HG03135 (cell line): Measurements from ENCODE around the gene FARP1.
A peak's percentile ranks its signal among the peaks of the same experiment; 100 is the strongest.

Experiments used
- ATAC-seq: cut with Tn5 transposase; IDR thresholded peaks from one replicate; pipeline ENCODE4 v1.9.1; 2021; ENCODE audit warnings: mild to moderate bottlenecking, moderate library complexity; ENCODE audit not compliant: unreplicated experiment

Gene FARP1

DNA sequence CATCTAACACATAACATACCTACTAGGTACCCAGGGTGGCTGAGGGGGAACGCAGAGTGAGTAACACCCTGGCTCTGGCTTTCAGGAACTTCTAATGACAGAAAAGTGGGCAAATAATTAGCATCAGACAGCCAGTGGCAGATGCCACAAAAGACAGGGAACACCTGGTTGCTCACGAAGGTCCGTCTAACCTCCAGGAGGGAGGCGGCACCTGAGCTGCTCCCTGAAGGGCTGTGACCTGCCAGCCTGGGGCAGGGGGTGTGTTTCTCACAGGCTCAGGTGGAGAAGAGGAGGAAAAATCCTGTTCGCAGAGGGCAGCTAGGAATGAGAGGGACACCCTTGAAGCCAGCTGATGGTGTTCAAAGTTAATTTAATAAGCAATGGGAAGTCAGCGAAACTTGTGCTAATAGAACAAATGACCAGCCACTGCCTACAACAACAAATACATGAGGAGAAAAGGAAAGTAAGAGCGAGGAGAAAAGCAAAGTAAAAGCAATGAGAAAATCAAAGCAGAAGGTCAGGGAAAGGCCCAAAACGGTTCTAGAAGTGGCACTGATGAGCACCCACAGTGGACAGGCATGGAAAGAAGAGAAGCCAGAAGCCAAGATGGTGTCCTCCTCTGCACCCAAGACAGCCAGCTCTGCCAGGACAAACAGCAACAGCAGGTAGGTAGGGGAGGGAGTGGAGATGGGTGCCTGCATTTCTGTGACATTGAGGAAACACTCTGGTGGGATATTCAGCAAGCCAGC lies 346.7 kb downstream of the FARP1 start:
- no peak for ATAC-seq

DNA sequence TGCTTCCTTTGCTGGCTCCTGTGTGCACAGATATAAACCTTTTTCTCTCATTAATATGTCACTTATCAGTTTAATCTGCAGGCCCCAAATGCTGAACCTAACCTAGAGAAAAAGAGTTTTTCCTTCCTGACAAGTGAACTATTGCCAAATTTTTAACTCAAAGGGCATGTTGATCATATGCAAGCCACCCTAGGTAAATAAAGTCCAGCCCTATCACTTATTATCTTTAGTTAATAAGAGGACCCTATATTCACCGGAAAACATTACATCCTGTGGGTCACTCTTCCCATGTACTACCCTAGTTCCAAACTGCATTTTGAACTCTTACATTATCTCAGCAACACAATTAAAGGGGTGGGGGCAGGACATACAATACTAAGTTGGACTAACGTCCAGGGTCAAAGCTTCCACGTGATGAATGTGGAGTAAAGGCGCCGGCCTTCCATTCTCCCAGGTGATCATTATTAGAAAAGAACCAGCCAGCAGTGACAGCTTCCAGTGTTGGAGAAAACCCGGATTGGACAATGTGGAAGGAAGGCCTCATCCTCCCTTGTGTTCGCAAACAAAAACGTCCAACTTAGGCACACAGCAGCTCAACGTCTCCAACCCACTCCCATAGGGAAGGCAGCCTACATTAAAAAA lies 347.4 kb downstream of the FARP1 start:
- ATAC-seq, result no peak

DNA sequence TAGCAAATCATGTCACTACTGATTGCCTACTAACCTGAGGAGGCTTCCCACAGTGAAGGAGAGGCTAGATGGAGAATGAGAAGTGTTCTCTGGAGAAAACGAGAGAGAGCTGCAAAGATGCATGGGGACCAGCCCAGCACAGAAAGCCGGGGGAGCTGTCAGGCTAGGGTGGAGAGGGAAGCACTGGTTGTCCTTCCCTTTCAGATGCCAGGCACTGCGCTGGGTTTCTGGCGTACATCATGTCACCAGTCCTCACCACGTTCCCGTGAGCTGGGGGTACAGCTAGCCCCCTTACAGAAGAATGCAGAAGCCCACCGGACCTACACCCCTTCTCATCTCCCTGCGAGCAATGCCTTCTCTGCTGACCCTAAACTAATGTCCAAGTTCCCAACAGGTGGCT lies 348.0 kb downstream of the FARP1 start:
- no peak for ATAC-seq

DNA sequence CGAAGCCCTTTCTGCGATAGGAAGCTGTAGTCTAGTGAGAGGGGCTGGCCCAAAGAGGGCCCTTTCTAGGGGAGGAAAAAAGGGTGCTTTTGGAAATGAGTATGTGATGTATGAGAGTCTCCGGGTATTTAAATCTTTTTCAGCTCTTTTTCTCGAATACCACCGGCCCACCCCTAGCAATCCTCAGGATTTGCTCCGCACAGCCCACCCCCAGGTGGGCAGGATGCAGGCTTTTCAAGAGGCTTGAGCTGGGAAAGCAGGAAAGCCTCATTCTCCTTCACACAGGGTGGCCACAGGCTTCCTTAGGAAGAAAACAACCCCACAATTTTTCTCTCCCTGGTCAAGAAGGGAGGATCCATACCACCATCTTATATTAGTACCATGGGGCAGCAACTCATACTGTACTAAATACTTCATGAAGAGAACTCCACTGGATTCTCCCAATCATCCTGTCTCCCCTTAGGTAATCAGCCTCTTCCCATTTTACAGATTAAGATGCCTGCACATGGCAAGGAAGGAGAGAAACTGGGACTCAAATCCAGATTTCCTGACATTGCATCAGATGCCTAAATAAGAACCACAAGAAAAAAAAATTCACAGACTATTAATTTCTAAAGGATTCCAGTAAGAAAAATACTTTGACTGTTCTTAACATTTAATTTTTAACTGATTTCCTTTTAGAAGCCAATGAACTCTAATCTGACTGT lies 349.6 kb downstream of the FARP1 start:
- ATAC-seq, result no peak

DNA sequence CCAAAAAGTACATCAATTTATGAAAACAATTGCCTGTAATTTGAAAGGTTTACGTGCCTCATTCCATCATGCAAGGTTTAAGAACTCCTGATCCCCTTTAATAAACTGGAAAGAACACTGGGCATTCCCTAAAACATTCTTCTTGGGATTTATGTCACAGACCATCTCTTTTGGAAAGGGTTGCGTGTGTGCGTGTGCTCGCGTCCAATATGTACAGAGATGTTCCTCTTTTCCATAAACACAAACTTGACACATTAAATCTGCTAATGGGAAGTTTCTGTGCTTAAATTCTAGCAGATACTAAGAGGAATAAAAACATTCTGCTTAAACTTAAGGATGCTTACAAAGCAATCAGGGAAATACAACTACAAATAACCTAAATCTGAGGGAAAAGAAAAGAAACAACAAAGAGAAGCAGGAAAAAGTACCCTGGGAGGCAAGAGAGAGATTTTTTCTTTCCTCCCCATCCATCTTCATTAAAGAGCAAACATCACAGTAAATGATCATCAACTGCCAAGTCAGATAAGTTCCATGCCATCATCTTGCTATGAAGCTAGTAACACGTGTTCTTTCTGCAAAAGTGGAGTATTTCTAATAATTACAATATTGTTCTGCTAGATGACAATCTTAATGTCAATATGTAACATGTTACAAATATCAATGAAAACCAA lies 350.3 kb downstream of the FARP1 start:
- no peak for ATAC-seq

DNA sequence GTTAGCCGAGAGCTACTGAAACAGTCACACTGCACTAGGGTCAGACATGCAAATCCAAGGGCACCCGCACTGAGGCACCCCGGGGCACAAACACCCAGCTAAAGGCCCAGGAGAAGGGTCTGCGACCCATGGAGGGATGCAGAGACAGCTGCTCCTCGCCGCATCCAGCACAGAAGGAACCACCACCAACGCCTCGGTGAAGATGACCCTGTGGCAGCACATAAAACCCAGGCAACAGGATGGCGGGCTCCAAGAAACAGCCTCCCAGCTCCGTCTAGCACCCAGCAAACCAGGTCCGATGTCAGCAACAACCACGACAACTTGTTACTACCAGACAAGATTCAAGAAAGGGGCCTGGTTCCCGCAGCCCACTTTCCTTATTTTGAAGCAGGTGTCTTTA lies 351.9 kb downstream of the FARP1 start:
- ATAC-seq, result no peak

DNA sequence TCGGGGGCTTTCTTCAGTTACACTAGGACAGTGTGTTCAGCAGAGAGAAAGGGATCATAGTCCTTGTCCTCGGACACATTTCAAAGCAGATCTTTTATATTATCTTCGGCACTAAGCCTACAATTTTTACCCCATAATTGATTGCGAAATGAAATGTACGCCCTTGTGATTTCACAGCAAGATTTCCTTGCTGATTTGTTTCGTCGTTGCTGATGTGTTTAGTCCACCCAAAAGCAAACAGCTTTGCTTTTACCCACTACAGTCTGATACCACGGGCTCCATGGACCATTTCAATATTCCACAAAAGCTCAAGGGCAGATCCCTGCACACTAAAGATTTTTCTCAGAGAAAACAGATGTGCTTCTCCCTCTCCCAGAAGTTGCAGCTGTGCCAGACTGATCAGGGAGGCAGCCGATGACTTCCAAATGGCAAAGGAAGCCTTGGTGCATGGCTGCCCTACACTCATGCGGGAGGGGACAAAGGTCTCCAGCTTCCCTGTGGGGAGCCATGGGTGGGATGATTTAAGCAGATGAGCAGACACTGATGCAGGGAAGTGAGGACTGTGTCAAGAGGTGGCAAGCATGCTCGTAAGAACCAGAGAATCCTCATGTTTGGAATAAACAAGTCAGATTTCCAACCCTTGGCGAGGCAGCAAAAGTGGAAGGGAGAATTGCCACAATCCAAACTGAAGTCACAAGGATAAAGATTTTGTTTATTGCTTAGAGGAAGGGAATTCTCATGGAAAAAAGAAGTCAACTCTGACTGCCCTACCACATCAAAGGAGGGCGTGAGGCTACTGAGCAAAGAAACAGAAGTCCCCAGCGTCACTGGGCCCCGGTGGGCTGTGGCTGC lies 353.0 kb downstream of the FARP1 start:
- ATAC-seq, result no peak

DNA sequence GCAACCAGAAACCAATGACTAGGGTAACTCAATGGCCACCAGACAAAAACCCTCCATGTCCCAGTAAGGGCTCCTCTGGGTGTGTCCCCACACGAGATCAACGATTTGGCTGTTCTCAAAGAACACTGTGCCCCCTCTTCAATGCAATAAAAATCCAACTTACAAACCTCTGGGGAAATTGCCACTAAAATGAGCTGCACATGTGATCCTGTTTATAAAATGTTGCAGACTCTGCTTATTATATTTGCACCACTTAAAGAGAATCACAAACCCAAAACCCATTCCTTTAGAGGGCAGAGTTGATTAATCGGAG lies 353.5 kb downstream of the FARP1 start:
- ATAC-seq, result no peak

DNA sequence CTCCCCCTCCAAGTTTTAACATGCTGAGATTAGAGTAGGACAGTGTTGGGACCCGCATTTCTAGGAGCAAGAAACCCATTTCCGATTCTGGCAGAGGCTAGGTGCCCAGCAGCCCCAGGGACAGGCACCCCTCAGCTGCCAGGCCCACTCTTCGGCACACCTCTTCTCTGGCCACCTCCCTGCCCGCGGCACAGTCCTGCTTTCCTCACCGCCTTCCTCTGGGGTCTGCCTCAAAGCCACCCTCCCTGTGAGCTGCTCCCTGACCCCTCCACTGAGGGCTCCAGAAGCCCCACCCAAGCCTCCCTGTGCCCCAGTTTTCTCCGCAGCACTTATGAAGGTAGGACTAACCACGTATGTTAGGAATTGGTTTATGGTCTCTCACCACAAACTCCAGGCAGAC lies 354.1 kb downstream of the FARP1 start:
- no peak for ATAC-seq

DNA sequence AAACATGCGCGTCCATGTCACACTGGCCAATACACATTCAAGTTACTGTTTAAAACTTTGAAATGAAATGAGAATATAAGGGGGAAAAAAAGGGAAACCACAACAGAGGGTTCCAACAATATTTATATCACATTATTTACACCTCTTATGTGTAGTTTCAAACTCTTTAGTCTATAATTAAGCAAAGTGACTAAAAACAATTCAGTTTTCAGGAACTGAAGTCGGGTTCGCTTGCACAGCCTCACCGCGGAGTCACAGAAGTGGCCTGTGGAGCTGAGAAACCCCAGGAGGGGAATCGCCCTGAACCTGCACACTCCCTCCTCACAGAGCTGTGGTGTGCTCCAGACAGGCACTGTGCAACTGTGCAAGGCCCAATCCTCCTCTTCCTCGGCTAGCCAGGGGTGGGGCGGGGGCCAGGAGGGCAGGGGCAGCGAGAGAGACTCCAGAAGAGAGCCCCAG lies 358.1 kb downstream of the FARP1 start:
- ATAC-seq, result peak; percentile 64

DNA sequence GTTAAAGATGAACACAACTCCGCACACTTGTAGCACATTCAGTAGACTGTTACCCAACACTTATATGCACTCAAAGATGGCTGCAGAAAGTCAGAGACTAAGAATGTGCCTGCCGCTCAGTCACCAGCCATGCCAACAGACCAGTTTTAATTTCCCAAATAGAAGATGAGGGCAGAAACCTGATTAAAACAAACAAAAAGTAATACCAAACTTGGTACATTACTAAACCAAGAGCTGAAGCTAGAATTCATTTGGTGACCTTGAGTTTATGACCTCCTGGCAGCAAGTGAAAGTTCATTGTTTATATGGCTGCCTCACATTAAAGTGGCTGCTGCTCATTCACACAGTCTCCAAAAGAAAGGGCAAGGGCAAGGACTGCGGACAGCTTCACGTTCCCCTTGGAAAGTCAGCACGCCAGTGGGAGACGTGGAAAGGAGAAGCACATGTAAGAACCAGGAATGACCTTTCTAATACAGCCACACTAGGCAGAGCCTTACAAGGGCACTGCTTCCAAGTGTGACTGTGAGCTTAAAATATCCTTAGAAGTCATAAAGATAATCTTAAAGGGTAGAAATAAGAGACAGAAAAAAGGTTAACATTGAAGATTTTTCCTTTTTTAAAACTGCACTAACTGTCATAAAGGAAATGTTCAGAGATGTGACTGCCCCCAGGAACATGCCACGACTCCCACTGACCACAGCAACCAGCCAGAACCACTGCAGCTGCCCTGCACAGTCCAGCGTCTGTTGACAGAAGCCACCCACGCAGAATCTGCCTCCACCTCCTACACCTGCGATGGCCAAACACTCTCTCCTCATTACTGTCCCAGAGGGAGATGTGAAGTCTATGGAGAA lies 360.5 kb downstream of the FARP1 start:
- ATAC-seq, result no peak

DNA sequence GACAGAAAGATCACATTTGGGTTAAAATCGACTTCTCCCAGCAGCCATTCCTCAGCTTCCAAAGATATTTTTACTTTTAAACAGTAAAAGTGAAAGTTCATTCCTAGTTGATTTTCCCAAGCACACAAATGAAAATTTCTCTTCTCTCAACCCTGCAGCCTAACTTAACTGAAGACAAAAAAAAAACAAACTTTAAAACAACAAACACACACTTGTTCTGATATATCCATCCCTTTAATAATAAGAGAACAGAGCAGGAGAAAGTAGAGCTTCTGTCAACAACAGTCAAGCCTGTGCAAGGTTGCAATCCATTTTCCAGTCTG lies 361.1 kb downstream of the FARP1 start:
- ATAC-seq, result no peak

DNA sequence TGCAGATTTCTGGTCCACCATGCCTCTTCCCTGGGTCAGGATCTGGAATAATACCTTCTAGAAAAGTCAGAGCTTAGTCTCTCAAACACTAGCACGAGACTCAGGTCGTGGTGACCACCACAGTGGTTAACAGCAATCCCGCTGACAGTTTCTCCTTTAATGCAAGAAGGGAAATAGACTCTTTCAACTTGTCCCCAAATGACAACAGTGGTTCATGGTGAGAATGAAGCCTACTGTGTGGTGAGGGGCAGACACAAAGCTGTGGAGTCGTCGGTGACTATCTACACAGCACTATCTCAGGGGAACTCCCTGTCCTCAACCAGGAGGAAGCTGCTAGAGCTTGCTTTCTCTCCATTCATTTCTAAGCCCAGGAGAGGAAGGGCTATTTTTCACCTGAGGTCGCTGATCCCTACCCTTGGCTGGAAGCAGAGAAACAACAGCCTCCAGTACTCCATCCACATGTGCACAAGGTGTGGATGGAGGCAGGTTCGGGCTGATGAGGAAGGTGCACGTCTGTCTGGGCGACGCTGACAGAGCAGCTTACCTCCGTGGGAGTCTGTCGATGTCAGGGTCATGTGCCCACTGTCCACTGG lies 361.6 kb downstream of the FARP1 start:
- ATAC-seq, result peak; percentile 43
